NCI-H524 (cell line): ENCODE measurements around the gene TBPL1.
"Not testable (repeated sequence)": the region's sequence is repeated elsewhere in the genome, so short reads cannot be mapped to it uniquely, and the experiment has no call there.

Source experiments
- DNase-seq, 2 experiments: peaks; one replicate each; lab custom pipeline; 2025; lab: John Stamatoyannopoulos, UW

Gene TBPL1

DNA sequence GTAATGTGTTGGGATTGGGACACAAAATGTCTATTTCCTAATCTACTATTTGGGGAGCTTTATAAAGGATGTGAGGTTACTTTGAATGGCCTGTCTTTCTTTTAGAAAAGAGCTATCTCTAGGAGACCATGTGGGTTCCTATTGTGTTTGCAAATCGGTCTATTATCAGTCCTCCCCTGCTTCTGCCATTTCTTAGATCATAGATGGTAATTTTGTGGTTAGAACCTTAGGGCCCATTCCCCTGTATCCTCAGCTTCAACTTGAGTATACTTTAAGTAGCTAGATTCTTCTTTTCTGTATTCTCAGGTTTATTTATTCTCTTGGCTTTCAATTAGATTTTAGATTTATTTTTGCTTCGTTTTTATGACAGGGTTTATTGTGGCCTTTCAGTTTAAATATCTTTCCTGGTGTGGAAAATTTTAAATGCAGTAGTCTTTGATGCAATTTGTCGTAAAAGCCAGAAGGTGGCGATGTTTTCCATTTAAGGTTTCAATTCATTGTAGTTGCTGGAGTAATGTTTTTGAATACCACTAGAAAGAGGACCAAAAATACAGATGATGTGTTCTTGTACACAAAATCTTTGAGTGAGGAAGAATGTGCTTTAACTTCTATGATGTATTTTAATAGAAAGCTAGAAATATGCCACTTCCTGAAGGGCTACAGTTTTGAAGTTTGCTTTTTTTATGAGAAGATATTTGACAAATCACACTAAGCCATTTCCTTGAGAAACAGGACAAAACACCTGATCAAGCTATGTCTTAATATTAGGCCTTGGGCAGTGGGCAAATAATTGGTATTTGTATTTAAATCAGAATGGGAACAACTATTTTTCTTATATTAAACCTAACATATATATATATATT, 20.3 kb downstream of the TBPL1 start:
- DNase-seq = peak in 1 of 2 experiments; percentile 56

DNA sequence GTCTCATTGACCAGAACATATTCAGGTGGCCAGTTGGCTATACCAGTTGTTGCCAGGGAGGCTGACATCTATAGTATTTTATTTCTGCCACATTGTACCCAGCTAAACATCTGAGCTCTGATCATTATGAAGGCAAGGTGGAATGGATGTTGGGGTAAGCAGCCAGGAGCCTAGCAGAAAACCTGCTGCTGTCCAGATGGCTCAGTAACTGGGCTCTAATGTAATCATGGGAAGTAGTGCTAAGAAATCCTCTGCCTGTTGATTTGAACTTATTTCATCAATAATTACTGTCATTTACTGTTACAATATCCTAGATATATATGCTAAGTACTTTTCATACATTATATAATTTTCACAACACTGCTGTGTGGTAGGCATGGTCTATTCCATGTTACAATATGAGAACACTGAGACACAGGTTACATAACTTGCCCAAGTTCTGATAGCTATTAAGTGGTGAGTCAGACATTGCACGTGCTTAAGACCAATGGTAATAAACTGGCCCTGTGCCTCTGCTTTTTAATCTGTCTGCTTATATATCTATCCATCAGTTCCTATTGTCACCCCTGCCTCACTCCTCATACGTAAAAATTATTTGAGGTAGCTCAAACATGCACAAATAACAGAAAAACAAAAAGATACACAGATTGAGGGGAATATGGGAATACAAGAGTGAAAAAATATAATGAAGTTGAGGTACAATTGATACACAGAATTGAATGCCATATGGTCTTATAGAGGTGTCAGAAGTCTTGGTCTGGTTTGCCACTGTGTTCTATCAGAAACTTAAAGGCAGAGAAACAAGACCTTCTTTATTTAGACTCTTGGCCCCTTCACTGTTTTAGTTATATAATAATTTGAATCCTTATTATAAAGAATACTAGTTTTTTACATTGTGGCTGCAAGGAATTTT, 25.2 kb downstream of the TBPL1 start:
- DNase-seq = peak; percentile 75 to 90

DNA sequence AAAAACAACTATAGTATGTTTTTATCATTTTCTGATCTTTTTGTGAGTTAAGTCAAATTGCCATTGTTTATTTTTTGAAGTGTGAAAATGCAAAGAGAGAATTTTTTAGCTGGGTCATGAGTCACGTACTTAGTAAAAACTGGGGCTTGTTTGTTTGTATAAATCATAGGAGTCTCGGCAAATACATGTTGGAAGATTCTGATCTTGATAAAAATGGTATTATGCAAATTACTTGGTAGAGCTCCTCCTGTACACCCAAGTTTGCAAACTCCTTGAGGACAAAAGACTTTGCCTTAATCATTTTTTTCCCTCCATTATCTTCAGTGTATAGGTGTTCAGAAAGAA, 25.8 kb downstream of the TBPL1 start:
- DNase-seq = no peak

GRCh38 chr6:133979269-133979963, 26.4 kb downstream of the TBPL1 start:
- DNase-seq = not testable (repeated sequence)

DNA sequence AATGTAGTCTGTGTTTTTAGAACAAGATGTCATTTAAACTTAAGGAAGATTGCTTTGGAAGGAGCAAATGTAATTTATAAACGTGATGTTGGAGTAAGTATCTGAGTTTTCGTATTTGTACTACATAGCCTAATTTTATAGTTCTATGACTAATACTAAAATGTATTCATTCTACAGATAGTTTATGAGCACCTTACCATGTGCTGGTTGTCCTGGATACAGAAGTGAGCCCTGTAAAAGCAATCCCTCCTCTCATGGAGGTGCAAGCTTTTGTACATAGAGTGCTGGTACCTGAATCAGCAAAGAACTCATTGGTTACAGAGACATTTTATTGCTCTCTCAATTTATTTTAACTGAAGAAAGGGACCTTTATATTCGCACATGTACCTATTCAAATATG, 27.1 kb downstream of the TBPL1 start:
- DNase-seq = no peak

- DNase-seq = no peak
Measured at GRCh38 chr6:133983099-133983939, 30.3 kb downstream of the TBPL1 start.

- DNase-seq = no peak
Measured at GRCh38 chr6:133985970-133986369, 32.9 kb downstream of the TBPL1 start.

GRCh38 chr6:133986942-133987341, 33.9 kb downstream of the TBPL1 start:
- DNase-seq = no peak

- no peak for DNase-seq
Measured at GRCh38 chr6:133989525-133989924, 36.5 kb downstream of the TBPL1 start.

- DNase-seq = no peak
Measured at GRCh38 chr6:133990321-133990720, 37.3 kb downstream of the TBPL1 start.

- no peak for DNase-seq
Measured at GRCh38 chr6:133991096-133991593, 38.1 kb downstream of the TBPL1 start.

DNA sequence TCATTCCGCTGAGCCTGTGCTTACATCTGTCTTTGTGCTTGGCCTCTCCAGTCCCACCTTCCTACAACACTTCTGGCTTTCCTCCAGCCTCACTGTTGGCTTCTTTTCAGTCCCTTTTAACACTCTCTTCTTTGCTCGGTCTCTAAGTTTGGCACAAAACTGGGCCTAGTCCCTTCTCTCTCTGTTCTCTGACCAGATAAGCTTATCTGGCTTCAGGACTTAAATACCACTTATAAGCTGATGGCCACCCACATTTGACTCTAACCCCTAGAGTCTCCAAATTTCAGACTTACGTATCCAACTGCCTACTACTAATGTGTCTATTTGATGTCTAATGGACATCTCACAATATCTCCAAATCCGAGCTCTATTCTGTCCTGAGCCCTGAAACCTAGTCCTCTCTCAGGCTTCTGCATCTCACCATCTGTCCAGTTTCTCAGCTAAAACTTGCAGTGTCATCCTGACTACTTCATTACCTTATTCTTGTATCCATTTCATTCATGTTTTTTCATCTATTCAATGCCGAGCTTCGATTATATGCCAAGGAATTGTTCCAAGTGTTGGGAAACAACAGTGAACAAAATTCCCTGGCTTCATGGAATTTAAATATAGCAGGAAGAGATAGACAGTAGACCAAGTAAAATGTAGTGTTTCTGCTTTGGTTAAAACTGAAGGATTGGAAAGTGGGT, 40.1 kb downstream of the TBPL1 start:
- no peak for DNase-seq

- no peak for DNase-seq
Measured at GRCh38 chr6:133995296-133995695, 42.3 kb downstream of the TBPL1 start.

DNA sequence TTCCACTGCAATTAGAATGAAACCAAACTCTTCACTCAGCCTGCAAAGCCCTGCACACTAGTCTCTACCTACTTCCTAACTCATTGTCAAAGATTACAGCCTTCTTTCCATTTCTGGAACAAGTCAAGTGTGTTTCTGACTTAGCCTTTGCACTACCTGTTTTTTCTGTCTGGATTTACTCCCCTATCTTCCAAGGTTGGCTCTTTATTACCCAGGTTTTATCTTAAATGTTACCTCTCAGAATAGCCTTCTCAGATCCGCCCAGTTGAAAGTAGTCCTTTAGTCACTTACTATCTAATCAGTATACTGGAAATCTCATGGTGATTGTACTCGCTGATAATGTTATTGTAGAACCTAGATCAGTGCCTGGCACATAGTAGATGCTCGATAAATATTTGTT, 42.7 kb downstream of the TBPL1 start:
- no peak for DNase-seq

DNA sequence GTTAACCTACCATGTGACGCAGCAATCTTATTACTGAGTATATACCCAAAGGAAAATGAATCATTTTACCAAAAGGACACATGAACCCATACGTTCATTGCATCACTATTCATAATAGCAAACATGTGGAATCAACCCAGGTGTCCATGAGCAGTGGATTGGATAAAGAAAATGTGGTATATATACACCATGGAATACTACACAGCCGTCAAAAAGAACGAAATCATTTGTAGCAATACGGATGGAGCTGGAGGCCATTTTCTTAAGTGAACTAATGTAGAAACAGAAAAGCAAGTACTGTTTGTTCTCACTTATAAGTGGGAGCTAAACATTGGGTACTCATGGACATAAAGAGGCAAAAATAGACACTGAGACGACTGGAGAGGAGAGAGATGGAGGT, 44.2 kb downstream of the TBPL1 start:
- no peak for DNase-seq

- no peak for DNase-seq
Measured at GRCh38 chr6:133999305-133999704, 46.3 kb downstream of the TBPL1 start.

DNA sequence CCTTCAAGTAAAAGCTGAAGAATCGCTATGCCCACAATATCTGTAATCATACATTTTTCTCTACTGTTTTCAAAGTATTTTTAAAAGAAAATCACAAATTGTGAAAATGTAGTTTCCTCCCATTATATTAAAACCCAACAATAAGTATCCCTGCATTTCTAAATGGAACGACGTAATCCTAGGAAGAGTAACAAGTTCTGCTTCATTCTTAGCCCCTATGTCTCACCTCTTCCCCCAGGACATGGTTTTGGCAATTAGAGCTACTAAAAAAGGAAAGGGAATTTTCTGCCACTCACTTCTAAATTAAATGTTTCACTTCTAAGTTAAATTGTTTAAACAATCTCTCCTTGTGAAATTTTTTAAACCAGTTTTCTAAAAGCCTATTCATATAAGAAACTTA, 47.4 kb downstream of the TBPL1 start:
- DNase-seq = no peak

GRCh38 chr6:134002821-134003220, 49.8 kb downstream of the TBPL1 start:
- no peak for DNase-seq

DNA sequence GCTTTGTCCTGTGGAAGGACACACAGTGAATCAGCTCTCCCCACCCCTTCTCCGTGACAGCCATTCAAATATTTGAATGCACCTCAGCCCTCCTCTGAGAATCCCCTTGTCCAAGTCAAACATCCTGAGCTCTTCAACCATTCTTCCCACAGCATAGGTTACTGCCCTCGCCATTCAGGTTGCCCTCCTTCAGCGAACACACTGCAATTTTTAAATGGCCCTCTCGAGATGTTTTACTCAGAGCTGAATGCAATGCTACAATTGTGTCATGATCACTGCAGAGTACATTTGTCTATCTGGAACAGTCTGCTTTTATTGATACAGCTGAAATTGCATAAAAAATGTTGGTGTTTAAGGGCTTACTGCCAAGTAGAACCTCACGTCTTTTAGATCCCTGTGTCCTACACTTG, 50.5 kb downstream of the TBPL1 start:
- no peak for DNase-seq

DNA sequence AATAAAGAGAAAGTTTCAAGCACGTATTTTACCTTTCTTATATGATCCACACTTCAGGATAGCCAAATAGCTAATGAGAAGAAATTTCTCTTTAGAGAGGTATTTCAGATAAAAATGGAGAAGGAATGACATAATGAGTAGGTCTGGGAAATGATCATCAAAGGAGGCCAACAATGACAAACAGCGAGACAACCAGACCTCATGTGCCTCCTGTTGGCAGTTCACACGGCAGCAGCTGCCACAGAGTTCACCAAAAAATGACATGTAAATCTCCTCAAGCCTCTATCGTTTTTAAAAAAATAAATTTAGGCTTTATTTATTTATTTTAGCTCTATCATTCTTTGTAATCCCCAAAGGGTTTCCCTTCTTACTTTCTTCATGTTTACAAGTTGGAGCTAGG, 51.7 kb downstream of the TBPL1 start:
- no peak for DNase-seq

DNA sequence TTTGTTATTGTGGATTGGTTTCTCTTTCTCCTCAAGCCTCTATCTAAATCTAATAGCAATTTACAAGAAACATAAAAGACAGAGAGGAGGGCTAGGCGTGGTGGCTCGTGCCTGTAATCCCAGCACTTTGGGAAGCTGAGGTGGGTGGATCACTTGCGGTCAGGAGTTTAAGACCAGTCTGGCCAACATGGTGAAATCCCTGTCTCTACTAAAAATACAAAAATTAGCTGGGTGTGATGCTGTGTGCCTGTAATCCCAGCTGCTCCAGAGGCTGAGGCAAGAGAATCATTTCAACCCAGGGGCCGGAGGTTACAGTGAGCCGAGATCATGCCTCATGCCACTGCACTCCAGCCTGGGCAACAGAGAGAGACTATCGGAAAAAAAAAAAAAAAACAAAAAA, 52.8 kb downstream of the TBPL1 start:
- DNase-seq = no peak
